DMS 273 (cell line): ENCODE results near the gene ABI1.
A peak's percentile ranks its signal among the peaks of the same experiment; 100 is the strongest.

Experiments
- DNase-seq: peaks from one replicate; lab custom pipeline; 2025; ENCODE audit not compliant: unreplicated experiment; lab: John Stamatoyannopoulos, UW

Gene ABI1

GRCh38 chr10:26855186-26855585, 5.6 kb downstream of the ABI1 start:
- no peak for DNase-seq

GRCh38 chr10:26854524-26854923, 6.2 kb downstream of the ABI1 start:
- DNase-seq = no peak

GRCh38 chr10:26844396-26844975, 16.3 kb downstream of the ABI1 start:
- DNase-seq = no peak

- DNase-seq = no peak
Observed at GRCh38 chr10:26843736-26844135, 17.0 kb downstream of the ABI1 start.

GRCh38 chr10:26841733-26842317, 18.9 kb downstream of the ABI1 start:
- DNase-seq = no peak

GRCh38 chr10:26840938-26841732, 19.6 kb downstream of the ABI1 start:
- peak; percentile 8 for DNase-seq

- DNase-seq = peak; percentile 32
Observed at GRCh38 chr10:26839966-26840627, 20.7 kb downstream of the ABI1 start.

- DNase-seq = no peak
Observed at GRCh38 chr10:26837139-26837538, 23.6 kb downstream of the ABI1 start.

GRCh38 chr10:26835025-26835424, 25.7 kb downstream of the ABI1 start:
- DNase-seq = no peak

- DNase-seq = no peak
Observed at GRCh38 chr10:26832960-26833359, 27.8 kb downstream of the ABI1 start.

- no peak for DNase-seq
Observed at GRCh38 chr10:26831936-26832335, 28.8 kb downstream of the ABI1 start.

- DNase-seq = no peak
Observed at GRCh38 chr10:26829810-26830515, 30.8 kb downstream of the ABI1 start.

GRCh38 chr10:26824015-26824690, 36.6 kb downstream of the ABI1 start:
- no peak for DNase-seq

GRCh38 chr10:26821699-26822570, 38.8 kb downstream of the ABI1 start:
- DNase-seq = no peak

GRCh38 chr10:26815500-26815899, 45.3 kb downstream of the ABI1 start:
- DNase-seq = no peak

GRCh38 chr10:26810435-26811026, 50.2 kb downstream of the ABI1 start:
- DNase-seq = peak; percentile 54

GRCh38 chr10:26809973-26810372, 50.8 kb downstream of the ABI1 start:
- peak; percentile 6 for DNase-seq

- DNase-seq = no peak
Observed at GRCh38 chr10:26807532-26807931, 53.2 kb downstream of the ABI1 start.

- no peak for DNase-seq
Observed at GRCh38 chr10:26806557-26806956, 54.2 kb downstream of the ABI1 start.
